GM23338 (cell line): ENCODE results near the gene CD84.

Experiments used
- CREB1 ChIP-seq: fragments of 250-450 bp; sonication (Bioruptor Pico); IDR thresholded peaks from 2 replicates; pipeline ENCODE4 v1.5.0; 2020; ENCODE audit warnings: low read depth, mild to moderate bottlenecking, moderate library complexity
- CTCF ChIP-seq, 2 experiments: fragments of 200-600 bp in 1 of 2; sonication (generic) in 1 of 2; conservative IDR thresholded peaks; 2 replicates each; pipeline versions ENCODE4 v1.5.1 to v1.6.1; 2016 to 2017; ENCODE audit warnings: antibody characterized with exemption in 2 of 2, low read depth in 2 of 2, mild to moderate bottlenecking in 2 of 2, moderate library complexity in 1 of 2
- EZH2 ChIP-seq: fragments of 200-600 bp; sonication (generic); IDR thresholded peaks from one replicate; pipeline ENCODE4 v1.8.0; 2017; ENCODE audit warnings: antibody characterized with exemption, mild to moderate bottlenecking, low read depth; ENCODE audit not compliant: unreplicated experiment
- POLR2AphosphoS5 ChIP-seq: IDR thresholded peaks from 2 replicates; pipeline ENCODE4 v1.6.1; 2016; ENCODE audit warnings: antibody characterized with exemption, low read depth

GRCh38 chr1:160610569-160611242 lies 31.4 kb upstream of the CD84 start:
- TF ChIP-seq EZH2, result no peak
- no peak for TF ChIP-seq CTCF (conservative IDR thresholded peaks at IDR 0.05; ENCODE audit: low read depth in 2 of 2)
- no peak for TF ChIP-seq POLR2AphosphoS5
- TF ChIP-seq CREB1 (CRISPR knock-in tag), result no peak
